Measurements from ENCODE around the gene HOXA5. TPM values are rescaled to one million over a fixed set of nuclear protein-coding genes. Genes with fewer than 3 reads are reported as not detected.
A peak's percentile ranks its signal among the peaks of the same experiment; 100 is the strongest.

Gene HOXA5
- total and polyA plus RNA-seq, 2 of the 8 experiments (the other 6 are each of a cell fraction or from before 2014, with no cell fraction given) = not detected

DNA sequence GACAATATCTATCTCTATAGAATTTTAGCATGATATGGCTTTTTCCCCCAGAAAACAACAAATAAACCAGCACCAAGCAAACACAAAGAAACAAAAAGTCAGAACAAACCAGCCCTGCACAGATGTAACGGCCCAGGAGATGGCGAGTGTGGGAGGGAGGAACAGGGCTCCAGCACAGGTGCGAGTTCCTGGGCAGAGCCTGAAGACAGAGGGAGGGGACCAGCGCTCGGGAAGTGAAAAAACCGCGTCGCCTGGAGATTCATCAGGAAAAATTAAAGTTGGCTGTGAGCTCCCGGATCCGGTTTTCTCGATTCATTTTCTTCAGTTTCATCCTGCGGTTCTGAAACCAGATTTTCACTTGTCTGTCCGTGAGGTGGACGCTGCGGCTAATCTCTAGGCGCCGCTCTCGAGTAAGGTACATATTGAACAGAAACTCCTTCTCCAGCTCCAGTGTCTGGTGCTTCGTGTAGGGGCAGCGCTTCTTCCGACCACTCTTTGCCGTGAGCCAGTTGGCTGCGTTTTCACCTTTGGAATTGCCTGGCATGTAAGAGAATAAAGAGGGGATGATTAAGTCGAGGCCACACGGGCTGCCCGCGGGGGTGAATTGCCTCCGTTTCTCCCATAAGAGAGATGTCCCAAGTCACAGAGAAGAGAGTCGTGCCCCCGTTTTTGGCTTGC is 28.3 kb upstream of the HOXA5 start (continued):
- TF ChIP-seq NANOG (IDR thresholded peaks at IDR 0.05; ENCODE audit: insufficient read depth, low read depth, low read length, poor library complexity, severe bottlenecking) (no peak), RNF2 (IDR thresholded peaks at IDR 0.05; ENCODE audit: borderline replicate concordance, low read depth, low read length, missing control alignments, poor library complexity, severe bottlenecking) (peak; percentile 96), EZH2 (IDR thresholded peaks at IDR 0.05; ENCODE audit: low read depth, low read length, severe bottlenecking) (peak; percentile 82), KDM4A (IDR thresholded peaks at IDR 0.05; ENCODE audit: low read depth, low read length, severe bottlenecking) (no peak), CTBP2 (IDR thresholded peaks at IDR 0.05; ENCODE audit: borderline replicate concordance, insufficient read depth, insufficient read length, low read length) (peak; percentile 41), SIX5 (IDR thresholded peaks at IDR 0.05; ENCODE audit: low read depth, low read length) (no peak), TEAD4 (IDR thresholded peaks at IDR 0.05; ENCODE audit: low read depth, low read length) (no peak), HDAC6 (IDR thresholded peaks at IDR 0.05; ENCODE audit: low read depth, low read length) (no peak), ASH2L (IDR thresholded peaks at IDR 0.05; ENCODE audit: low read length) (no peak), SUZ12 (IDR thresholded peaks at IDR 0.05; ENCODE audit: low read length) (peak; percentile 87), JUN (IDR thresholded peaks at IDR 0.05; ENCODE audit: low read depth, low read length) (no peak), EP300 (IDR thresholded peaks at IDR 0.05; ENCODE audit: borderline replicate concordance in 1 of 2, low read depth in 2 of 2, low read length in 2 of 2) (no peak), NRF1 (IDR thresholded peaks at IDR 0.05; ENCODE audit: low read depth, low read length) (no peak), SIN3A (conservative IDR thresholded peaks at IDR 0.05 in 1 of 2, IDR thresholded peaks at IDR 0.05 in 1 of 2; ENCODE audit: low read depth in 1 of 2, low read length in 2 of 2) (no peak)
- TF ChIP-seq, protein P1, sequence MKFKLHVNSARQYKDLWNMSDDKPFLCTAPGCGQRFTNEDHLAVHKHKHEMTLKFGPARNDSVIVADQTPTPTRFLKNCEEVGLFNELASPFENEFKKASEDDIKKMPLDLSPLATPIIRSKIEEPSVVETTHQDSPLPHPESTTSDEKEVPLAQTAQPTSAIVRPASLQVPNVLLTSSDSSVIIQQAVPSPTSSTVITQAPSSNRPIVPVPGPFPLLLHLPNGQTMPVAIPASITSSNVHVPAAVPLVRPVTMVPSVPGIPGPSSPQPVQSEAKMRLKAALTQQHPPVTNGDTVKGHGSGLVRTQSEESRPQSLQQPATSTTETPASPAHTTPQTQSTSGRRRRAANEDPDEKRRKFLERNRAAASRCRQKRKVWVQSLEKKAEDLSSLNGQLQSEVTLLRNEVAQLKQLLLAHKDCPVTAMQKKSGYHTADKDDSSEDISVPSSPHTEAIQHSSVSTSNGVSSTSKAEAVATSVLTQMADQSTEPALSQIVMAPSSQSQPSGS (IDR thresholded peaks at IDR 0.05; ENCODE audit: low read length) = no peak
- TF ChIP-seq, protein P2, sequence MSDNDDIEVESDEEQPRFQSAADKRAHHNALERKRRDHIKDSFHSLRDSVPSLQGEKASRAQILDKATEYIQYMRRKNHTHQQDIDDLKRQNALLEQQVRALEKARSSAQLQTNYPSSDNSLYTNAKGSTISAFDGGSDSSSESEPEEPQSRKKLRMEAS (IDR thresholded peaks at IDR 0.05) = no peak
